22Rv1 (cell line): ENCODE results near the gene NETO1.

Experiments
- H3K27ac ChIP-seq: fragments of 450-650 bp; 2 replicates; pipeline ENCODE4 v1.5.1; 2017
- CTCF ChIP-seq: fragments of 450-650 bp; IDR thresholded peaks from 2 replicates; pipeline ENCODE4 v1.5.1; 2017; ENCODE audit warnings: mild to moderate bottlenecking
- ZFX ChIP-seq: fragments of 450-650 bp; IDR thresholded peaks from 2 replicates; pipeline ENCODE4 v1.6.1; 2017; ENCODE audit warnings: antibody characterized with exemption, borderline replicate concordance

Gene NETO1

GRCh38 chr18:72822202-72822601, 45.6 kb downstream of the NETO1 start:
- TF ChIP-seq ZFX (no peak), CTCF (no peak)
- no peak overlapping the region for H3K27ac ChIP-seq

DNA sequence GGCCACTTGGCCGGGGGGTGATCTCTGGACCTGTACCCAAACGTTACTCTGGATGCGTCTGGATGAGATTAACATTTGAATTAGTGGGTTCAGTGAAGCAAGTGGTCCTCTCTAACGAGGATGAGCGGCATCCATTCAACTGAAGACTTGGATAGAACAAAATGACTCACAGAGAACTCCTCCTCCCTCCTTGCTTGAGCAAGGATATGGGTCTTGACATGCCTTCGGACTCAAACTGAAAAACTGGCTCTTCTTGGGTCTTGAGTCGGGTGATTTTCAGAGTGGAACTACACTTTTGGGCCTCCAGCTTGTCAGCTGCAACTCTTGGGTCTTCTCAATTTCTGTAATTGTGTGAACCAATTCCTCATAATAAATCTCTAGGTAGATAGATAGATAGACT, 47.2 kb downstream of the NETO1 start:
- TF ChIP-seq CTCF (no peak), ZFX (no peak)
- H3K27ac ChIP-seq = no peak overlapping the region

DNA sequence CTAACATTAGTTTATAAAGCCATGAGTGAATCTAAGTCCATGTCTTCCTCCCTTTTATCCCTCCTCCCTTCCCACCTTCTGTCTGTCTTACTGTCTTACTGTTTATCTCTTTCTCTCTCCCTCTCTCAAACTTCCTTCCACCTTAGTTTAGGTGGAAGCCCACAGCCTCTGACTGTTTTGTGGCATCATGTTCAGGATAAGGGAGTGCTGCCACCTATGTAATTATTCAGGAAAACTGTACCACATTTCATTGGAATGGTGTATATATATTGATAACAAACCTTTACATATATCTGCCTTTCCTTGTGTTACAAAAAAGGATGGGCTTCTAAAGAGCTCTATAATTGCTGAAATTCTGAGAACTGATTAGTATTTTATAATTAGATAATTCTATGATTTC, 48.7 kb downstream of the NETO1 start:
- TF ChIP-seq ZFX (no peak), CTCF (peak; percentile 23; the same call in 1 of the 2 replicates)
- no peak overlapping the region for H3K27ac ChIP-seq

DNA sequence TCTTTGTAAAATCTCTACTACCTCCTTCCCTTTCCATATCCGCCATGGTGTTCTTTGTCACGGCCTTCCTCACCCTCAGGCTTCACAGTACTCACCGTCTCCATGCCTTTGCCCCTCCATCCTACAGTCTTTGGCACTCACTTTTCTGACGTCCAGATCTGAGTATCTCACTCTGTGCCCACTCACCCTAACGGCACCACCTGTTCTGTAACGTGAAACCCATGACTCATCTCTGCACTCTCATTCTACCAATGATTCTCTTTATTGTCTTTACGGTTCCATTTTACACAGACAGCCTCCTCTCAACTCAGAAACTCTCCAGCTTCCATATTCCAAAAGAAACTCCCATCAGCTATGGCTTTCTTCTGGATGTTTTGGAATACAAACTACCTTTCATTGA, 56.7 kb downstream of the NETO1 start:
- TF ChIP-seq ZFX (no peak), CTCF (no peak)
- H3K27ac ChIP-seq = no peak overlapping the region

- no peak overlapping the region for H3K27ac ChIP-seq
- no peak for TF ChIP-seq ZFX
- TF ChIP-seq CTCF = no peak
These were observed 59.1 kb downstream of the NETO1 start for GRCh38 chr18:72808680-72809079.

- TF ChIP-seq ZFX (no peak), CTCF (no peak)
- H3K27ac ChIP-seq = no peak overlapping the region
These were observed 68.7 kb downstream of the NETO1 start for GRCh38 chr18:72799106-72799505.

GRCh38 chr18:72783530-72783929, 84.3 kb downstream of the NETO1 start:
- no peak overlapping the region for H3K27ac ChIP-seq
- TF ChIP-seq CTCF (no peak), ZFX (no peak)
